ENCODE results near the gene USP25.

DNA sequence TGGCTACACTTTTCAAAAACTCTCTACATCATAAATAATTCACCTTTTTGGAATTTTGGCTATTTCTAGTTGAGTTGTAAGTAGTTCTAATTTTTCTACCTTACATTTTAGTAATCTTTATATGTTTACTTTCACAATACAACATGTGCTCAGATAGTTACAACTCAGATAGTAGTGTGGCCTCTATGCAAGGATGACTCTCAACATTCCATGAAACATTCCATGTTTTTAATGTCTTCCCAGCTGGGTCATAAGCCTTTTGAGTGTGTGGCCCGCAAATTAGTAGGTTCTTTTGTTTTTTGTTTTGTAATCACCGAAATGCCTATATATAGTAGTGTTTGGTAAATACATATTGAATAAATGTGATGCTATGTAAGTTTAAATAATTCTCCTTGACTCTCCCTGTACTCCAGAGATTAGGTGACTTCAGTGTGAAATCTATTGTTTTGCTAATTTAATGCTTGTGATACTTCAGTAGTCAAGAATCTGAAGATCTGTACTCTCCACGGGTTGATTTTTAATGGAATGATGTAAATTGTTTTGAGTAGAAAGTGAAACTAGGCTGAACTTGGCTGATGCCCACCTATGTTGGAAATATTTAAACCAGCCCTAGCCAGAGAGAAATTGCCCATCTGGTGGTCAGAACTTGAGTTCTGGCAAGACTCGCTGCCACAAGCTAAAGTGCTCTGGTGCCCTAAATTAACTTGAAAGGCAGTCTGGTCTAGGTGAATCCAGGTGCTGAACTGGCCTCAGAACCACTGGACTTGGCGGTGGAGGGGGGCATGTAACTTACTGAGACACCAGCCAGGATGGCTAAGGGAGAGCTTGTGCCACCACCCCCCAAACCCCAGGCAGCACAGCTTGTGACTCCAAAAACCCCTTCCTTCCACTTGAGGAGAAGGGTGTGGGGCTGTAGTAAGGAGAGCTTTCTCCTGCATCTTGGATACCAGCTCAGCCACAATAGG, 165.6 kb downstream of the USP25 start:
- TF ChIP-seq, protein P1, sequence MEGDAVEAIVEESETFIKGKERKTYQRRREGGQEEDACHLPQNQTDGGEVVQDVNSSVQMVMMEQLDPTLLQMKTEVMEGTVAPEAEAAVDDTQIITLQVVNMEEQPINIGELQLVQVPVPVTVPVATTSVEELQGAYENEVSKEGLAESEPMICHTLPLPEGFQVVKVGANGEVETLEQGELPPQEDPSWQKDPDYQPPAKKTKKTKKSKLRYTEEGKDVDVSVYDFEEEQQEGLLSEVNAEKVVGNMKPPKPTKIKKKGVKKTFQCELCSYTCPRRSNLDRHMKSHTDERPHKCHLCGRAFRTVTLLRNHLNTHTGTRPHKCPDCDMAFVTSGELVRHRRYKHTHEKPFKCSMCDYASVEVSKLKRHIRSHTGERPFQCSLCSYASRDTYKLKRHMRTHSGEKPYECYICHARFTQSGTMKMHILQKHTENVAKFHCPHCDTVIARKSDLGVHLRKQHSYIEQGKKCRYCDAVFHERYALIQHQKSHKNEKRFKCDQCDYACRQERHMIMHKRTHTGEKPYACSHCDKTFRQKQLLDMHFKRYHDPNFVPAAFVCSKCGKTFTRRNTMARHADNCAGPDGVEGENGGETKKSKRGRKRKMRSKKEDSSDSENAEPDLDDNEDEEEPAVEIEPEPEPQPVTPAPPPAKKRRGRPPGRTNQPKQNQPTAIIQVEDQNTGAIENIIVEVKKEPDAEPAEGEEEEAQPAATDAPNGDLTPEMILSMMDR (IDR thresholded peaks at IDR 0.05; ENCODE audit: low read depth, low read length): no peak
- TF ChIP-seq MYC (IDR thresholded peaks at IDR 0.05; ENCODE audit: low read depth, low read length) (no peak), POLR2A (IDR thresholded peaks at IDR 0.05; ENCODE audit: extremely low read depth, insufficient read length) (no peak)
- TF ChIP-seq, protein P2, sequence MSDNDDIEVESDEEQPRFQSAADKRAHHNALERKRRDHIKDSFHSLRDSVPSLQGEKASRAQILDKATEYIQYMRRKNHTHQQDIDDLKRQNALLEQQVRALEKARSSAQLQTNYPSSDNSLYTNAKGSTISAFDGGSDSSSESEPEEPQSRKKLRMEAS (IDR thresholded peaks at IDR 0.05; ENCODE audit: low read depth, low read length): no peak
